ENCODE measurements around the gene MED12L.

MED12L gene

GRCh38 chr3:151307583-151308488 lies 222.4 kb downstream of the MED12L start:
- no peak for TF ChIP-seq CTCF (IDR thresholded peaks at IDR 0.05)

- no peak for TF ChIP-seq CTCF (IDR thresholded peaks at IDR 0.05)
These were observed 224.1 kb downstream of the MED12L start for GRCh38 chr3:151309566-151309965.

DNA sequence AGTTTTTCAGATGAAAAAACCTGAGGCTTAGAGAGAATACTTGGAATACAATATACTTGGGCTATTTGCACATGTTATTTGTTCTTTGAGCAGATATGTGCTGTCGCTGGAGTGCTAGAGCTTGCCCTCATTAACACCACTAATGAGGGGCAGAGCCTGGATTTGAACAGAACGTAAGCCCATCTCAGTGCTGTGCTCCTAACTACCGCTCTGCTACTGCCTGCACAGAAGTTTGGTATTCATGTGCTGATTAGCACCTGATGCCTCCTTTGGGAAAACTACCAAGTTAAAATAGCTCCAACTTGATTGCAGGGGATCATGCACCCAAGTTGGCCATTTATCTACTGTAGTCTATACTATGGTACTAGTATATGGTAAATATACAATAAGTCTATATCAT lies 227.5 kb downstream of the MED12L start:
- no peak for TF ChIP-seq CTCF (IDR thresholded peaks at IDR 0.05)

- no peak for TF ChIP-seq CTCF (IDR thresholded peaks at IDR 0.05)
These were observed 228.7 kb downstream of the MED12L start for GRCh38 chr3:151314137-151314536.

DNA sequence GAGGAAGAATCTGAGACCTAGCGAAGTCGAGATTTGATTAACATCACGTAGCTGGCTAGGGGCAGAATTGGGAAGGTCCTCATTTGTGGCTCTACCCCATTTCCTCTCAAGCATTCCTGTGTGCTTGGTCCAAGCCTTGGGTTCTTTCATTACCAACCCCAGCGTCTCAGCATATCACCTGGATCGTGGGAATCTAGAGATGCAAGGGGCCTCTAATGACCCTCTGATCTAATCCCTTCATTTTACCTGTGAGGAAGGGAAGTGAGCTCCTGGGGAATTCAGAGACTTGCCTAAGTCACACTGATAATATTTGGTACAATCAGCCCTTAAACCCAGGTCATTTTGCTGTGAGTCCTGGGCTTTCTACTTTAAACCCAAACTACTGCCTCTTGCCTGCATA lies 229.1 kb downstream of the MED12L start:
- no peak for TF ChIP-seq CTCF (IDR thresholded peaks at IDR 0.05)

GRCh38 chr3:151315136-151315535 lies 229.7 kb downstream of the MED12L start:
- no peak for TF ChIP-seq CTCF (IDR thresholded peaks at IDR 0.05)

- no peak for TF ChIP-seq CTCF (IDR thresholded peaks at IDR 0.05)
These were observed 230.4 kb downstream of the MED12L start for GRCh38 chr3:151315846-151316245.
